Stomach (tissue), 4 donors: ENCODE results near the gene SYT4.

Source experiments
- POLR2A ChIP-seq, 4 donors: fragments of 450-650 bp; IDR thresholded peaks; one replicate each; pipeline ENCODE4 v1.6.1; 2016; ENCODE audit warnings: antibody characterized with exemption in 4 of 4, control low read depth in 2 of 4, mild to moderate bottlenecking in 1 of 4, moderate library complexity in 1 of 4
- POLR2AphosphoS5 ChIP-seq, 3 donors: sonication (generic); formaldehyde crosslinking; IDR thresholded peaks; one replicate each; pipeline ENCODE4 v1.6.1; 2016; ENCODE audit warnings: antibody characterized with exemption in 3 of 3
- TF ChIP-seq, protein P1 (sequence below), 7 experiments: fragments of 450-650 bp in 4 of 7; fragments of 200-600 bp in 3 of 7; sonication (generic) in 3 of 7; IDR thresholded peaks; one replicate each; pipeline ENCODE4 v1.5.1; 2016 to 2019; ENCODE audit warnings: antibody characterized with exemption in 7 of 7, control low read depth in 2 of 7, mild to moderate bottlenecking in 1 of 7

DNA sequence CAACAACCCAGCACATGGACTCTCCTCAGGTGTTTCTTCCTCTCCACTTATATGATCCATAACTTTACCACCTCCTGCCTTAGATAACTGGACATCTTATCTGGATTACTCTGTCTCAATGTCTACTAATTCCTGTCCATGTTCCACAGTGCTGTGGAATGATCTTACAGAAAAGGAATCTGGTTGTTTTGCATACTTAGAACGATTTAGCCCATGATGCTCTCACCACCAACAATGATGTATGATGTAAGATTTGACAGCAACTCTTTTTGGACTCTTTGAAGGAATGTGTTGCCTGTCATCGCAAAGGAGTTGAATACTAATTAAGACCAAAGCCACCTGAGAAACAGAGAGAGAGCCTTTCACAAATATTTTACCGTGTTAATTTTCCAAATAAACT, 37.7 kb upstream of the SYT4 start:
- TF ChIP-seq, protein P1, sequence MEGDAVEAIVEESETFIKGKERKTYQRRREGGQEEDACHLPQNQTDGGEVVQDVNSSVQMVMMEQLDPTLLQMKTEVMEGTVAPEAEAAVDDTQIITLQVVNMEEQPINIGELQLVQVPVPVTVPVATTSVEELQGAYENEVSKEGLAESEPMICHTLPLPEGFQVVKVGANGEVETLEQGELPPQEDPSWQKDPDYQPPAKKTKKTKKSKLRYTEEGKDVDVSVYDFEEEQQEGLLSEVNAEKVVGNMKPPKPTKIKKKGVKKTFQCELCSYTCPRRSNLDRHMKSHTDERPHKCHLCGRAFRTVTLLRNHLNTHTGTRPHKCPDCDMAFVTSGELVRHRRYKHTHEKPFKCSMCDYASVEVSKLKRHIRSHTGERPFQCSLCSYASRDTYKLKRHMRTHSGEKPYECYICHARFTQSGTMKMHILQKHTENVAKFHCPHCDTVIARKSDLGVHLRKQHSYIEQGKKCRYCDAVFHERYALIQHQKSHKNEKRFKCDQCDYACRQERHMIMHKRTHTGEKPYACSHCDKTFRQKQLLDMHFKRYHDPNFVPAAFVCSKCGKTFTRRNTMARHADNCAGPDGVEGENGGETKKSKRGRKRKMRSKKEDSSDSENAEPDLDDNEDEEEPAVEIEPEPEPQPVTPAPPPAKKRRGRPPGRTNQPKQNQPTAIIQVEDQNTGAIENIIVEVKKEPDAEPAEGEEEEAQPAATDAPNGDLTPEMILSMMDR (IDR thresholded peaks at IDR 0.05), result no peak
- TF ChIP-seq POLR2A (IDR thresholded peaks at IDR 0.05), result no peak
- no peak for TF ChIP-seq POLR2AphosphoS5 (IDR thresholded peaks at IDR 0.05)
